Iris pigment epithelial cell (primary cell): Measurements from ENCODE around the gene MAP7.
"Not testable (repeated sequence)": the region's sequence is repeated elsewhere in the genome, so short reads cannot be mapped to it uniquely, and the experiment has no call there.

Experiments
- DNase-seq: peaks from one replicate; pipeline ENCODE4 v3.0.0-alpha.2; 2011; ENCODE audit warnings: low read depth

Gene MAP7

GRCh38 chr6:136550330-136551071 lies at the start of gene MAP7:
MAP7 (minus strand) TSS chr6:136550422; CDS start chr6:136550408, 14 bp downstream.
- no peak for DNase-seq

DNA sequence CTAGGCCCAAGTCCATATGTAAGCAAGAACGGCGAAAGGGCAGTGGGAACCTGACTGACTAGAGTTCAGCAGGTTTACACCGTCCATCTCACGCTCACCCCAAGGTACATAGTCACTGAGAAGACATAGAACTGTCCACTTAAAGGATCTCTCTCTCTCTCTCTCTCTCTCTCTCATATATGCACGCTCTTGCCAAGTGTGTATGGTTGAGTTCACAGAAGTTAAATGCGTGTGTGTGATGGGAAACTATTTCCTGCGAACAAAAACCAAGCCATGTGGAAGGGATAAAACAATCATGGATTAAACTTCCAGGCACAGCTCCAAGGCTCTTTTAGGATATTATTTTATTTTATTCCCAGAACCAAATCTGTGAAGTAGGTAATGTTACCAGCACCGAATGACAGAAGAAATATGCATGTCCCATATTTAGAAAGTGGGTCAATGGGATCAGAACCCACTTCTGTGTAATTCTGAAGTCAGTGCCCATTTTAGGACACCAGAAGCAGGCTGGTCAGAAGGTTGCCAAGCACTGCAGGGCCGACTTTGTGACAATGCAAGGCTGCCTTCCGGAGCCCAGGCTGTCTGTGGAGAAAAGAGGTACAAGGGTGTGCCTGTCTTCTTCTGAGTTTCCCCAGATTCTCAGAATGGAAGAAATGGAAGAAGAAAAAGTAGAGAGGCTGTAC lies 49.2 kb upstream of the MAP7 start:
- DNase-seq, result peak; percentile 52

- DNase-seq, result no peak
Measured at GRCh38 chr6:136598048-136598447, 47.8 kb upstream of the MAP7 start.

DNA sequence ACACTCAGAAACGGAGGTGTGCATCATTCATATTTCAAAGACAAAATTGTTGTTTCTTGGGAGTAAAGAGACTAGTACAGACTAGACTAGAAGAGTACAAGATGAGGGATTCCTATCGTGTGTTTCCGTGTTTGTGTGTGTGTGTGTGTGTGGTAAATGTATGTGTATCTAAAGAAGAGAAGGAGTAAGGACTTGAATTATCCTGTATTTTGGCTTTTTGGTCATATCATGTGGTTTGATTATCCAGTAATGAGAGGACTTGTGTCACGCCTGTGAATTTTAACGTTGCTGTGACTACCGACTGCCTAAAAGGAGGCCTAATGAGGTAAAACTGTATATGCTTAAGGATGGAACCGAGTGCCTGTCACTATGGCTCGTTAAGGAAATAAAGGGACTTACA lies 44.4 kb upstream of the MAP7 start:
- DNase-seq, result no peak

GRCh38 chr6:136593748-136594490 lies 43.7 kb upstream of the MAP7 start:
- peak; percentile 100 for DNase-seq

- peak; percentile 85 for DNase-seq
Measured at GRCh38 chr6:136592930-136593673, 42.9 kb upstream of the MAP7 start.

DNA sequence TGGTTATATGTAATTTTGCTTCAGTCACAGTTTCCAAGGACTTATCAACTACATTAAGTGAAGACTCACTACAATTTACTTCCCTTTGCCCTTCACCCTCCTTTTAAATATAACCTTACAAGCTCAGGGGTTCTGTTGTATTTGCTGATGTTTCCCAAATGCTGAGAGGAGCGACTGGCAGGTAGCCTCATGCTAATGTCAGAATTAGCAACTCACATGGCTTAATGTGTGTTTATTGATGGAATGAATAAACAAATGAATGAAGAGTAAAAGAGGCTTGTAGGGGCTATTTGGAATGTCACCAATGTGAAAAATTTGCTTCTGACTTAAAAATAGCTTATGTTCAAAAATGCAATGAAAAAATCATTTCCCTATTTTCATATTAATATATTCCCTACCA lies 41.4 kb upstream of the MAP7 start:
- DNase-seq, result no peak

DNA sequence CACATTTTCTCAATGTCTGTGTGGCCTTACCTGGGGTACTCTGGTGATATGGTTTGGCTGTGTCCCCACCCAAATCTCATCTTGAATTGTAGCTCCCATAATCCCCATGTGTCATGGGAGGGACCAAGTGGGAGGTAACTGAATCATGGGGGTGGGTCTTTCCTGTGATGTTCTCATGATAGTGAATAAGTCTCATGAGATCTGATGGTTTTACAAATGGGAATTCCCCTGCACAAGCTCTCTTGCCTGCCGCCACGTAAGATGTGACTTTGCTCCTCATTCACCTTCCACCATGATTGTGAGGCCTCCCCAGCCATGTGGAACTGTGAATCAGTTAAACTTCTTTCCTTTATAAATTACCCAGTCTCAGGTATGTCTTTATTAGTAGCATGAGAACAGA lies 40.6 kb upstream of the MAP7 start:
- DNase-seq, result not testable (repeated sequence)

DNA sequence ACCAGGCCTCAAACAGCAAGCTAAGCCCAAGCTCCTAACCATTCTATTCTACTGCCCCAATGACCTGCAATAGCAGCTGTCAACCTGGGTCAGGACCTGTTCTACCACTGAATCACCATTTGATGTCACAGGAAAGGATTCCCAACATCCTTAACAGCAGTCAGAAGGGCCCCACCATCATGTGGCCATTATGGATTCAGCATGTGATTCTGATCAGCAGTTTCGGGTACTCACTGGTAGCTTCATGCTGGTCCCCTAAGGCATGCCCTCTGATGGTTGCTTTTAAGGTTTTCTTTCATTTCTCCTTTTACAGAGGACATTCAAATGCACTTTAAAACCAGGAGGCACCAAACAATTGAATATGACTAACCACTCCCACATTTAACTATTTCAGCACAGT lies 37.3 kb upstream of the MAP7 start:
- no peak for DNase-seq

- DNase-seq, result peak; percentile 97
Measured at GRCh38 chr6:136586295-136586694, 36.1 kb upstream of the MAP7 start.

- not testable (repeated sequence) for DNase-seq
Measured at GRCh38 chr6:136585523-136585922, 35.3 kb upstream of the MAP7 start.

GRCh38 chr6:136584290-136584689 lies 34.1 kb upstream of the MAP7 start:
- not testable (repeated sequence) for DNase-seq

- DNase-seq, result peak; percentile 92
Measured at GRCh38 chr6:136582711-136583471, 32.7 kb upstream of the MAP7 start.

GRCh38 chr6:136579800-136580199 lies 29.6 kb upstream of the MAP7 start:
- peak; percentile 67 for DNase-seq

DNA sequence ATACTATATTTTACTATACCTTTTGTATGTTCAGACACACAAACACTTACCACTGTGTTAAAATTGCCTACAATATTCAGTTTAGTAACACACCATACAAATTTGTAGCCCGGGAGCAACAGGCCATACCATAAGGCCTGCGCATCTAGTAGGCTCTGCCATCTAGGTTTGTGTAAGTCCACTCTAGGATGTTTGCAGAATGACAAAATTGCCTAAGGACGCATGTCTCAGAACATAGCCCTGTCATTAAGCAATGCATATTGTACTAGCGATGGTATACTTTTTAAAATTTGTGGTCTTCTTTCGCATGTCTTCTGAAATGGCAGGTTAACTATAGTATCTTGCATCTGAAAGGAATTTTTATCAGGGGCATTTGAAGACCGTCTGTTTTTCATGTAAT lies 26.6 kb upstream of the MAP7 start:
- DNase-seq, result no peak

DNA sequence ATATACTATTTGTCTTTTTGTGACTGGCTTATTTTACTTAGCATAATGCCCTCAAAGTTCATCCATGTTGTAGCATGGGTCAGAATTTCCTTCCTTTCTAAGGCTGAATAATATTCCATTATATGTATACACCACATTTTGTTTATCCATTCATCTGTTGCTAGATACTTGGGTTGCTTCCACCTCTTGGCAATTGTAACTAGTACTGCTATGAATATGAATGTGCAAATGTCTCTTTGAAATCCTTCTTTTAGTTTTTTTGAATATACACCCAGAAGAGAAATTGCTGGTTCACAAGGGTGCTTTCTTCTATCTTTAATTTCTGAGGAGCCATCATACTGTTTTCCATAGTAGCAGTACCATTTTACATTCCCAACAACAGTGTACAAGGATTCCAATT lies 21.3 kb upstream of the MAP7 start:
- no peak for DNase-seq

DNA sequence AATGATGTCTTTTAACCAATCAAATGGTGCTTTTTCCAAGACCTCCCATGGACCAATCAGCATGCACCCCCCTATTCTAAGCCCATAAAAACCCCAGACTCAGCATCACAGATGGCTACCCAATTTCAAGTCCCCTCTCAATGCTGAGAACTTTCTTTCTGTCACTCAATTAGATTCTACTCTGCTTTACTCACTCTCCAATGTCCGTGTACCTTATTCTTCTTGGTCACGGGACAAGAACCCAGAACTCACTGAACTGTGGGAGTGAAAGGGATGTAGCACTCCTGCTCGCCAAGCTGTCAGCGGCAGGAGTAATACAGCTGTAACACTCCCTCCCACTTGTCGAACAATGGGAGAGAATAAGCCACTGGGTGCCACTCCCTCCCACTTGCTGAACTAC lies 20.8 kb upstream of the MAP7 start:
- no peak for DNase-seq

DNA sequence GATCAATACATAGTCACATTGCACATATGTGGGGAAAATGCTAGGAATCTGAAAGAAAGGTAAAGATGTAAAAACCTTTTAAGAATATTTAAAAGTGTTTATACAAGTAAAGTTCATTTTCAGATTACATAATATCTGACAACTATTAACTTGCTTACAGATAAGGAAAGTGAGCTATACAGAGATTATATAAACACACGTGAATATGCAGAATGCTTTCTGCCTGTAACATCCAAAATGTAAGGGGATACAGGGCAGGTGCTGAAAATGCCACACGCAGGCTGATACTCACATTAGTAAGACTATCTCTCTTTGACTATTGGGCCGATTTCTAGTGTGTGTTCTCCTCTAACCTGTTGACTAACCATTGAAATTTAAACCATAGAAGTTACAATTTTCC lies 17.9 kb upstream of the MAP7 start:
- no peak for DNase-seq

DNA sequence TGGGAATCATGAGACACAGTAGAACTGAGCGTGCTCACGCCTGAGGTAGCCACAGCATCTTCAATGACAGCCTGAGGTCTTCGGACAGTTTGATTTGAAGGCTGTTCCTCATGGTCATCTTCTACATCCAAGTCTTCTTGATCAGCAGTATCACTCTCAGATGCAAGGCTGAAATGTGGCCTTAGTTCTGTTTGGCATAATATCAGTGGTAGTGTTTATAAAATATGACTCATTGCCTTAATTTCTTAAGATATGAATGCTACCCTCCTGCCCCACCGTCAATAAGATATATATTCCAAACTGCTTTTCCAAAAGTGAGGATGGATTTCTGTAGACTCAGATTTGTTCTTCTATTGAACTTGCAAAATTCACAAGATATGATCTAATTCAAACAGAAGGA lies 17.5 kb upstream of the MAP7 start:
- DNase-seq, result no peak

- DNase-seq, result no peak
Measured at GRCh38 chr6:136566851-136567250, 16.6 kb upstream of the MAP7 start.

DNA sequence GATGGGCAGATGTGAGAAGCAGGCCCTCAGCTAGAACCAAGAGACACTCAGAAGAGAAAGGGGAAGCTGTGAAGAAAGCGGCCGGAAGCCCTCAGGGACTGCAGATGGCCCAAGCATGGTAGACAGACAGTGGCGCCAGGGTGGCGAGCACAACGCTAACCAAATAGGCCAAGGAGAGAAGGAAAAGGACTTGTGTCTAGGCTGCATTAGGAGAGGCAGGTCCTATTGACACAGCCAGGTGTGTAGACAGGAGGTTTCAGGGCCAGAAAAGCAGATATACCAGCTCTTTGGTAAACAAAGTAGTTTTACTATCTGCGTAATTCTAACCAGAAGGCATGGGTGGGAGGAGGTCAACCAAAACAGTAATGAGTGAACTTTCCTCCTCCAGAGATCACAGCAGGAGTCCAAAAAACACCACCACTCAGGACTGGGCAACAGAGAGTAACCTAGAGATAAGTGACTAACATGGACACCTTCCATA lies 15.8 kb upstream of the MAP7 start:
- no peak for DNase-seq
